ENCODE data around the gene SLC12A7.
"Not testable (repeated sequence)": the region's sequence is repeated elsewhere in the genome, so short reads cannot be mapped to it uniquely, and the experiment has no call there.

Gene SLC12A7

DNA sequence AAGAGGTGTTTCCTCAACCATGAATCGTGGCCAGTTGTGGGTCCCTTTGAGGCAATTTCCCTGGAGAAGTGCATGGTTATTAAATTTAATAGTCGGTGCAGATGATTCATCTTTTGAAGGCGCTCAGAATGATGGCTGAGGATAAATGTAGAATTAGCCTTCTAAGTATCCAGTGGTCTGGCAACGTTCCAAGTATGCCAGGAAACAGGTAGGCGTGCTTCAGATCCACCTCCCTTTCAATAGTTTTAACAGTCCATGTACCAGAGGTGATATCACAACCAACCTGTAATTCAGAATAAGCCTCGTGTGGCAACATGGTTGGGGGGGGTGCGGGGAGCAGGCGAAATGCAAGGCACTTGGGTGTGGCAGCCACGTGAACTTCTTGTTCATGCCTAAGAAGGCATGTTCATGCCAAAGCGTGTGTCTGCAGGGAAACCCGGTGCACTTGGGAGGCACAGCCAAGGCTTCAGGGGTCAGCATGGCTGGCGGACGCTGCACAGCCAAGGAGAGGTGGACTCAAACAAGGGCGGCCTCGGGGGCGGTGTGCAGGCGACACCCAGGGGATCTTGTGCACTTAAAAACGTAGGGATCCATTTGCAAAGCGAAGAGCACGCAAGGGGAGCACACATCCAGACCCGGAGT lies 108.4 kb downstream of the SLC12A7 start:
- Histone ChIP-seq H3K4me3 (ENCODE audit: low read depth, low read length) (peak overlapping the region; percentile 58), H3K9me3 (no peaks in the 10 kb centered on the region), H3K27me3 (peaks cover 39% of the 10 kb centered on the region), H3K36me3 (no peaks in the 10 kb centered on the region), H3K4me1 (peaks cover 9% of the 10 kb centered on the region)
- DNase-seq: no peak
- TF ChIP-seq, protein P1, sequence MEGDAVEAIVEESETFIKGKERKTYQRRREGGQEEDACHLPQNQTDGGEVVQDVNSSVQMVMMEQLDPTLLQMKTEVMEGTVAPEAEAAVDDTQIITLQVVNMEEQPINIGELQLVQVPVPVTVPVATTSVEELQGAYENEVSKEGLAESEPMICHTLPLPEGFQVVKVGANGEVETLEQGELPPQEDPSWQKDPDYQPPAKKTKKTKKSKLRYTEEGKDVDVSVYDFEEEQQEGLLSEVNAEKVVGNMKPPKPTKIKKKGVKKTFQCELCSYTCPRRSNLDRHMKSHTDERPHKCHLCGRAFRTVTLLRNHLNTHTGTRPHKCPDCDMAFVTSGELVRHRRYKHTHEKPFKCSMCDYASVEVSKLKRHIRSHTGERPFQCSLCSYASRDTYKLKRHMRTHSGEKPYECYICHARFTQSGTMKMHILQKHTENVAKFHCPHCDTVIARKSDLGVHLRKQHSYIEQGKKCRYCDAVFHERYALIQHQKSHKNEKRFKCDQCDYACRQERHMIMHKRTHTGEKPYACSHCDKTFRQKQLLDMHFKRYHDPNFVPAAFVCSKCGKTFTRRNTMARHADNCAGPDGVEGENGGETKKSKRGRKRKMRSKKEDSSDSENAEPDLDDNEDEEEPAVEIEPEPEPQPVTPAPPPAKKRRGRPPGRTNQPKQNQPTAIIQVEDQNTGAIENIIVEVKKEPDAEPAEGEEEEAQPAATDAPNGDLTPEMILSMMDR (IDR thresholded peaks at IDR 0.05; ENCODE audit: low read depth, low read length): no peak

DNA sequence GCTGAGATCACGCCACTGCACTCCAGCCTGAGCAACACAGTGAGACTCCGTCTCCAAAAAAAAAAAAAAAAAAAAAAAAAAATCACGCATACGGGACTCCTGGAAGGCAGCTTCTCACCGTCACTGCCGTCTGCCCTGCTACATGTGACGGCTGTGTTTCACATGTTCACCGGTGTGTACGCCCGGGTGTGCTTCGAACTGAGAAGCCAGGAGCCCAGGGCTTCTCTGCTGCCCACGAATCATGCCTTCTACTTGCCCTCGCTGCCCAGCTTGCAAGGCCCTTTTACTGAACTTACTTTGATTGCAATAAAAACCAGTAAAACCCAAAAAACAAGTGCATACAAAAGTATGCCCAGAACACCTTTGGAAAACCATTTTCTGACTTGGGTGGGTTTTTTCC lies 109.0 kb downstream of the SLC12A7 start:
- Histone ChIP-seq H3K27me3 (peaks cover 34% of the 10 kb centered on the region), H3K36me3 (no peaks in the 10 kb centered on the region), H3K9me3 (no peaks in the 10 kb centered on the region), H3K4me3 (ENCODE audit: low read depth, low read length) (no peak overlapping the region), H3K4me1 (peaks cover 9% of the 10 kb centered on the region)
- no peak for DNase-seq
- TF ChIP-seq, protein P1 (IDR thresholded peaks at IDR 0.05; ENCODE audit: low read depth, low read length): no peak

DNA sequence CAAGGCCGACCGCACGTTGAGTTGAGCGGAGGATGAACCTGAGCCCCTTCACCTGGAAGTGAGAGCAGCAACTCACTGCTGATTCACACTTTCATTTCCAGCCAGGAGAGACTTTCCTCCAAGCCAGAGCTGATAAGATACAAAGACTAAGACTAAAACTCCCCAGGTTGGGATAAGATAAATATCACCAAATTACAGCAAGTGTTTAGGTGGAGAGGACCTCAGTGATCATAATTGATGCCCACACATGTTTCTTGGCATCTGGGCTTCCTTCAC lies 109.7 kb downstream of the SLC12A7 start:
- H3K9me3 ChIP-seq: no peaks in the 10 kb centered on the region
- H3K4me3 ChIP-seq (ENCODE audit: low read depth, low read length): no peak overlapping the region
- DNase-seq: no peak
- no peaks in the 10 kb centered on the region for H3K36me3 ChIP-seq
- peaks cover 28% of the 10 kb centered on the region for H3K27me3 ChIP-seq
- TF ChIP-seq, protein P1 (IDR thresholded peaks at IDR 0.05; ENCODE audit: low read depth, low read length): no peak
- H3K4me1 ChIP-seq: peaks cover 9% of the 10 kb centered on the region

DNA sequence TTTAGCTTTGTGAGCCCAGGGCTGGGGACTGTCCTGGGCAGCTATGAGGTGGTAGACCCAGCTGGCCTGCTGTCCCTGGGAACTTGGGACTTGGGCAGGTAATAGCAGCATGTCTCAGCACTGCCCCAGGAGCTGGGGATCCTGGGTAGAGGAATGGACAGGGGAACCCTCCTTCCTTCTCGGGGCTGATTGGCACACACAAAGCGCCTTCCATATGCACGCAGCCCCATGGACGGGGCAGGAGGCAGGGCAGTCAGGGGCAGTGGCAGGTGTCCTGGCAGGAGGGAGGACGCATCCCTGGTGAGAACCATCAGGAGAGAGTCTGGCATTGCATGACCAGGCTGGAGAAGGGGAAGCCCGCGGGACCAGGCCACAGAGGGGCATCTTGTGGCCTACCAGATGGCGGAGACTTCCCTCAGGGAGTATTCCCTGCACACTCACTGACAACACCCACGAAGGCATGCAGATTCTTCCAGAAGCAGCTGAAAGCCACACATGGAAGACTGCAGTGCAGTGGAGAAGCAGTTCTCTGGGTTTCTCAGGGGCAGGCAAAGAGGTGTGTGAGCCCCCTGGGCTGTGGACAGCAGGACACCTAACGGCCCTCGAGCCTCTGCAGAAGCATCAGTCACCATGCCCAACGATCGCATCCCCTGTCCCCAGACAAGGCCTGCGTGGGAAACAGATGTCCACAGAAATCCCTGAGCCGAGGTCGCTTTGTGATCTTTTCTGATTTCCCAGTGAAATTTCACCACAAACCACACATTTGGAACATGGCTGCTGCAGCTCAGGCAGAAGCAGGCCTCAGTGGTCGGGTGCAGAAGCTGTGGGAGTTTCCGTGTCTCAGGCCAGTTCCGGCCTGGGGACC lies 110.2 kb downstream of the SLC12A7 start:
- H3K36me3 ChIP-seq: no peaks in the 10 kb centered on the region
- H3K4me1 ChIP-seq: peaks cover 12% of the 10 kb centered on the region
- H3K4me3 ChIP-seq (ENCODE audit: low read depth, low read length): no peak overlapping the region
- peaks cover 25% of the 10 kb centered on the region for H3K27me3 ChIP-seq
- no peak for DNase-seq
- TF ChIP-seq, protein P1 (IDR thresholded peaks at IDR 0.05; ENCODE audit: low read depth, low read length): no peak
- H3K9me3 ChIP-seq: no peaks in the 10 kb centered on the region

DNA sequence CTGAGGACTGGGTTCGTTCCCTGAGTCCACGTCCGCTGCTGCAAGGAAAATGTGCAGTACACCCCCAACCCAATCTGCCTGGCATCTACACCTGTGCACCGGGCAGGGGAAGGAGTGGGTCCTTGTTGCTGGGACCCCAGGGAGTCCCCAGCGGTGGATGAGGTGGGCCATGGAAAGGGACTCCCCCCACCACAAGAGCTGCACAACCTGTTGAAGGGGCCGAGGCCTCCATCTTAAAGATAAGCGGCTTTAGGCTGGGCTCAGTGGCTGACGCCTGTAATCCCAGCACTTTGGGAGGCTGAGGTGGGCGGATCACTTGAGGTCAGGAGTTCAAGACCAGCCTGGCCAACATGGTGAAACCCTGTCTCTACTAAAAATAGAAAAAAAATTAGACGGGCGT lies 111.0 kb downstream of the SLC12A7 start:
- not testable (repeated sequence) for H3K9me3 ChIP-seq; H3K36me3 ChIP-seq; DNase-seq; H3K4me3 ChIP-seq (ENCODE audit: low read depth, low read length)
- Histone ChIP-seq H3K27me3 (peaks cover 19% of the 10 kb centered on the region), H3K4me1 (peaks cover 12% of the 10 kb centered on the region)

Measured in BE2C (cell line).